HepG2 (cell line): Measurements from ENCODE around the gene TTC29. TPM values are rescaled to one million over a fixed set of nuclear protein-coding genes. Genes with fewer than 3 reads are reported as not detected.

ENCODE experiments used
- ATAC-seq: fragments of 200-7000 bp; cut with Tn5 transposase; 3 replicates; pipeline ENCODE4 v1.9.1; 2020; ENCODE audit warnings: mild to moderate bottlenecking, moderate library complexity
- BruUV-seq: library from RNA; stranded (reverse); fragments of 400-500 nt; replicated peaks from 2 replicates; lab custom pipeline; 2021; lab: Mats Ljungman, UMichigan
- CTCF ChIA-PET: fragments of 300-600 bp; formaldehyde crosslinking; extraction: SDS; loops from one replicate; lab custom pipeline; 2021; ENCODE audit warnings: low total read pairs, inconsistent platforms, low intra/inter-chr PET ratio; lab: Yijun Ruan, JAX
- POLR2A ChIA-PET: fragments of 350-600 bp; sonication (Branson Sonifier 250); formaldehyde crosslinking; loops from one replicate; lab custom pipeline; 2020; ENCODE audit warnings: antibody characterized with exemption, inconsistent platforms; lab: Yijun Ruan, JAX
- DNase-seq: peaks from one replicate; pipeline ENCODE4 v3.0.0-alpha.2; 2015; ENCODE audit warnings: low spot score
- FAIRE-seq: peaks from 3 replicates; lab custom pipeline; 2011; peaks lifted over from hg19 to GRCh38; lab: Jason Lieb, UNC
- H2AFZ ChIP-seq: one replicate; pipeline ENCODE4 v1.6.1; 2011; ENCODE audit warnings: low read length, inconsistent platforms
- H3K27ac ChIP-seq: fragments of 300-600 bp; 3 replicates; pipeline ENCODE4 v1.8.0; 2011; ENCODE audit warnings: mixed run types, mild to moderate bottlenecking, mixed read lengths, low read length, inconsistent platforms; ENCODE audit not compliant: insufficient read depth; ENCODE audit errors: extremely low read length
- H3K27me3 ChIP-seq, 2 experiments: fragments of 200-600 bp in 1 of 2; 2 replicates in 1 of 2; 3 replicates in 1 of 2; pipeline versions ENCODE4 v1.6.0 to v1.8.0; 2011; ENCODE audit warnings: low read length in 2 of 2, mild to moderate bottlenecking in 2 of 2, moderate library complexity in 2 of 2, inconsistent platforms in 1 of 2; ENCODE audit not compliant: insufficient read depth in 2 of 2, control insufficient read depth in 1 of 2
- H3K36me3 ChIP-seq, 2 experiments: fragments of 200-600 bp in 1 of 2; replicated peaks in 1 of 2; 2 replicates in 1 of 2; 3 replicates in 1 of 2; pipeline versions ENCODE4 v1.5.1 to v1.8.0; 2011; ENCODE audit warnings: low read length in 2 of 2, inconsistent platforms in 1 of 2; ENCODE audit not compliant: insufficient read depth in 2 of 2, control insufficient read depth in 1 of 2
- H3K4me1 ChIP-seq: 2 replicates; pipeline ENCODE4 v1.5.1; 2012; ENCODE audit warnings: low read length, inconsistent platforms; ENCODE audit not compliant: insufficient read depth
- H3K4me2 ChIP-seq: 2 replicates; pipeline ENCODE4 v1.6.0; 2011; ENCODE audit warnings: low read depth, low read length, inconsistent platforms
- H3K4me3 ChIP-seq, 3 experiments: fragments of 200-600 bp in 1 of 3; sonication (generic), shearing (Covaris generic) in 1 of 3; replicated peaks in 1 of 3; 2 replicates each; pipeline ENCODE4 v1.5.1; 2011 to 2016; ENCODE audit warnings: low read length in 3 of 3, inconsistent platforms in 2 of 3, low read depth in 2 of 3, mild to moderate bottlenecking in 2 of 3, control low read depth in 1 of 3, mixed read lengths in 1 of 3; ENCODE audit not compliant: insufficient read depth in 1 of 3
- H3K79me2 ChIP-seq: one replicate; pipeline ENCODE4 v1.6.1; 2011; ENCODE audit warnings: low read length, inconsistent platforms; ENCODE audit not compliant: insufficient read depth
- H3K9ac ChIP-seq: 2 replicates; pipeline ENCODE4 v1.6.0; 2011; ENCODE audit warnings: mild to moderate bottlenecking, low read depth, low read length, inconsistent platforms; ENCODE audit not compliant: insufficient read depth
- H3K9me3 ChIP-seq: 2 replicates; pipeline ENCODE4 v1.5.1; 2012; ENCODE audit warnings: mild to moderate bottlenecking, low read length
- H4K20me1 ChIP-seq: 2 replicates; pipeline ENCODE4 v1.6.0; 2011; ENCODE audit warnings: inconsistent platforms, mild to moderate bottlenecking, low read length, moderate library complexity; ENCODE audit not compliant: insufficient read depth
- GATAD2A ChIP-seq: IDR thresholded peaks from 2 replicates; pipeline ENCODE4 v1.6.1; 2016
- HES4 ChIP-seq: sonication (generic); formaldehyde crosslinking; IDR thresholded peaks from 2 replicates; pipeline ENCODE4 v1.9.0; 2021; ENCODE audit warnings: mild to moderate bottlenecking, missing genetic modification reagents, borderline replicate concordance
- KDM2A ChIP-seq: sonication (generic); formaldehyde crosslinking; IDR thresholded peaks from 2 replicates; pipeline ENCODE4 v1.4.0; 2020; ENCODE audit warnings: low read depth, missing genetic modification reagents, borderline replicate concordance
- KDM6A ChIP-seq: IDR thresholded peaks from 2 replicates; pipeline ENCODE4 v1.6.1; 2016; ENCODE audit warnings: low read depth
- NFIB ChIP-seq: sonication (generic); formaldehyde crosslinking; IDR thresholded peaks from 2 replicates; pipeline ENCODE4 v1.9.0; 2021; ENCODE audit warnings: missing genetic modification reagents, mild to moderate bottlenecking, borderline replicate concordance
- PITX1 ChIP-seq: sonication (generic); formaldehyde crosslinking; IDR thresholded peaks from 2 replicates; pipeline ENCODE4 v1.5.1; 2020; ENCODE audit warnings: mild to moderate bottlenecking, missing genetic modification reagents
- RFXAP ChIP-seq: sonication (generic); formaldehyde crosslinking; IDR thresholded peaks from 2 replicates; pipeline ENCODE4 v1.4.0; 2020; ENCODE audit warnings: missing genetic modification reagents, borderline replicate concordance
- SRSF1 ChIP-seq: fragments of 200-400 bp; formaldehyde crosslinking; optimal IDR thresholded peaks from 2 replicates; pipeline ENCODE3; 2017; ENCODE audit warnings: mild to moderate bottlenecking, low read depth, low read length, moderate library complexity
- TCF7 ChIP-seq: sonication (generic); IDR thresholded peaks from 2 replicates; pipeline ENCODE4 v1.6.1; 2016; ENCODE audit warnings: antibody characterized with exemption, low read depth
- U2AF1 ChIP-seq: fragments of 200-400 bp; formaldehyde crosslinking; optimal IDR thresholded peaks from 2 replicates; pipeline ENCODE3; 2017; ENCODE audit warnings: mild to moderate bottlenecking, low read depth, low read length
- ZFP36L2 ChIP-seq: sonication (generic); formaldehyde crosslinking; IDR thresholded peaks from 2 replicates; pipeline ENCODE4 v1.4.0; 2020; ENCODE audit warnings: missing genetic modification reagents
- ZNF251 ChIP-seq: sonication (generic); formaldehyde crosslinking; IDR thresholded peaks from 2 replicates; pipeline ENCODE4 v1.9.0; 2021; ENCODE audit warnings: mild to moderate bottlenecking, missing genetic modification reagents
- ZNF326 ChIP-seq: sonication (generic); formaldehyde crosslinking; IDR thresholded peaks from 2 replicates; pipeline ENCODE4 v1.4.0; 2020; ENCODE audit warnings: missing genetic modification reagents, borderline replicate concordance
- ZNF446 ChIP-seq: sonication (generic); formaldehyde crosslinking; IDR thresholded peaks from 2 replicates; pipeline ENCODE4 v1.5.0; 2020; ENCODE audit warnings: mild to moderate bottlenecking, missing genetic modification reagents
- ZNF550 ChIP-seq: sonication (generic); formaldehyde crosslinking; IDR thresholded peaks from 2 replicates; pipeline ENCODE4 v1.4.0; 2020; ENCODE audit warnings: mild to moderate bottlenecking, missing genetic modification reagents, borderline replicate concordance
- ZSCAN29 ChIP-seq: sonication (generic); formaldehyde crosslinking; conservative IDR thresholded peaks from 2 replicates; pipeline ENCODE4 v1.4.0; 2020; ENCODE audit warnings: mild to moderate bottlenecking, missing genetic modification reagents
- ZSCAN30 ChIP-seq: sonication (generic); formaldehyde crosslinking; IDR thresholded peaks from 2 replicates; pipeline ENCODE4 v1.5.0; 2020; ENCODE audit warnings: mild to moderate bottlenecking, missing genetic modification reagents
- WGBS: methylation state at CpG from one replicate; pipeline ENCODE4 v1.1.6; 2017; ENCODE audit warnings: low lambda C conversion rate; 5-methylcytosine and 5-hydroxymethylcytosine counted together
- in situ Hi-C: cut with HindIII; loops from 2 replicates; pipeline ENCODE4 v1.10.0; 2017; ENCODE audit warnings: low pct_unique_long_range_greater_than_20kb; ENCODE audit not compliant: extremely low pct_ligation_motif_present
- intact Hi-C: fragments of 100-400 bp; cut with micrococcal nuclease; formaldehyde crosslinking; loops from one replicate; pipeline ENCODE4 v1.10.0; 2022; ENCODE audit not compliant: unreplicated experiment
- polyA plus RNA-seq, 8 experiments: library from polyadenylated mRNA; depleted of rRNA in 3 of 8; stranded (reverse) in 7 of 8; unstranded in 1 of 8; fragments of >200 nt; fragmentation: Illumina TruSeq in 4 of 8; extraction: Trizol in 4 of 8; gene quantifications; 2 replicates each; pipeline versions ENCODE4 v1.2.1 to v1.2.3, GENCODE V29; 2011 to 2016; ENCODE audit warnings: low read depth in 4 of 8, missing spikeins in 1 of 8, mixed read lengths in 1 of 8; ENCODE audit not compliant: insufficient read depth in 1 of 8
- total RNA-seq, 5 experiments: library from RNA; depleted of rRNA; stranded (reverse); fragments of >200 nt; fragmentation: Illumina TruSeq; extraction: Trizol; gene quantifications; 2 replicates each; pipeline ENCODE4 v1.2.3, GENCODE V29; 2016; ENCODE audit warnings: low read depth in 1 of 5
- TF ChIP-seq, protein P1 (sequence below): sonication (generic); formaldehyde crosslinking; IDR thresholded peaks from 2 replicates; pipeline ENCODE4 v1.4.0; 2020; ENCODE audit warnings: missing genetic modification reagents
- TF ChIP-seq, protein P2 (sequence below): sonication (generic); formaldehyde crosslinking; IDR thresholded peaks from 2 replicates; pipeline ENCODE4 v1.8.1; 2023; ENCODE audit warnings: mild to moderate bottlenecking, inconsistent platforms, moderate library complexity, missing genetic modification reagents, borderline replicate concordance

Gene TTC29
- total and polyA plus RNA-seq, 2 of the 13 experiments (the other 11 are each of a cell fraction or from before 2014, with no cell fraction given) = not detected

DNA sequence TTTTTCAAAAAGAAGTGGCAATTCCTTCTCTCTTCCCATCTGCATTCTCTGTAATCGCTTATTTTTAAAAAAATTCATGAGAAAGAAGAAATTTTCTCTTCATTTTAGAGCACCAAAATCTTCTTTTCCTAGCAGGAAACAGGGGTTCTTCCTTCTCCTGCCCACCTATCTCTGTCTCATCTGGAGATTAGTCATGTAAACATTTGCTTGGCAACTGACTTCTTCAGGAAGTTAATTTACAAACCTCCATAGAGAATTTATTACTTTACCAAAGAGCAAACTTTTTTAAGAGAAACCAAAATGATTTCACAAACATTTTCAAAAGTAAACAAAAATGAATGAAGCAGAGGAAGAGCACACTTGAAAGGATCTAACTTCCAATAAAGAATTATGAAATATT lies 13.5 kb downstream of the TTC29 start:
- H3K4me2 ChIP-seq = no peak overlapping the region
- WGBS = 2% methylated on average over 1 of the region's 1 CpG

More for the DNA sequence above, 13.5 kb downstream of the TTC29 start:
- Histone ChIP-seq H3K79me2 (no peaks in the 10 kb centered on the region), H3K4me3 (no peak overlapping the region), H3K9ac (no peak overlapping the region), H3K4me1 (no peaks in the 10 kb centered on the region), H2AFZ (no peak overlapping the region), H3K27ac (no peak overlapping the region)
- ATAC-seq = no peak
- intact Hi-C loops = no loop called here
- no peak for FAIRE-seq
- BruUV-seq = no TSS peak
- POLR2A ChIA-PET = no interaction called here
- CTCF ChIA-PET = no interaction called here
- TF ChIP-seq, protein P1, sequence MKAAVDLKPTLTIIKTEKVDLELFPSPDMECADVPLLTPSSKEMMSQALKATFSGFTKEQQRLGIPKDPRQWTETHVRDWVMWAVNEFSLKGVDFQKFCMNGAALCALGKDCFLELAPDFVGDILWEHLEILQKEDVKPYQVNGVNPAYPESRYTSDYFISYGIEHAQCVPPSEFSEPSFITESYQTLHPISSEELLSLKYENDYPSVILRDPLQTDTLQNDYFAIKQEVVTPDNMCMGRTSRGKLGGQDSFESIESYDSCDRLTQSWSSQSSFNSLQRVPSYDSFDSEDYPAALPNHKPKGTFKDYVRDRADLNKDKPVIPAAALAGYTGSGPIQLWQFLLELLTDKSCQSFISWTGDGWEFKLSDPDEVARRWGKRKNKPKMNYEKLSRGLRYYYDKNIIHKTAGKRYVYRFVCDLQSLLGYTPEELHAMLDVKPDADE (CRISPR knock-in tag) = no peak
- no peak for TF ChIP-seq RFXAP (CRISPR knock-in tag)
- TF ChIP-seq NFIB (CRISPR knock-in tag) = no peak
- no peak for TF ChIP-seq KDM2A (CRISPR knock-in tag)
- no peak for TF ChIP-seq ZNF550
- TF ChIP-seq, protein P2, sequence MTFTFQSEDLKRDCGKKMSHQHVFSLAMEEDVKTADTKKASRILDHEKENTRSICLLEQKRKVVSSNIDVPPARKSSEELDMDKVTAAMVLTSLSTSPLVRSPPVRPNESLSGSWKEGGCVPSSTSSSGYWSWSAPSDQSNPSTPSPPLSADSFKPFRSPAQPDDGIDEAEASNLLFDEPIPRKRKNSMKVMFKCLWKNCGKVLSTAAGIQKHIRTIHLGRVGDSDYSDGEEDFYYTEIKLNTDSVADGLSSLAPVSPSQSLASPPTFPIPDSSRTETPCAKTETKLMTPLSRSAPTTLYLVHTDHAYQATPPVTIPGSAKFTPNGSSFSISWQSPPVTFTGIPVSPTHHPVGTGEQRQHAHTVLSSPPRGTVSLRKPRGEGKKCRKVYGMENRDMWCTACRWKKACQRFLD (CRISPR knock-in tag) = no peak
- no peak for TF ChIP-seq GATAD2A
- TF ChIP-seq ZSCAN29 (CRISPR knock-in tag) = no peak
- TF ChIP-seq PITX1 (CRISPR knock-in tag) = no peak
- TF ChIP-seq TCF7 = no peak
- no peak for TF ChIP-seq ZNF446 (CRISPR knock-in tag)
- no peak for TF ChIP-seq ZNF251 (CRISPR knock-in tag)
- no peak for TF ChIP-seq KDM6A (CRISPR knock-in tag)
- no peak for TF ChIP-seq U2AF1
- no peak for TF ChIP-seq ZFP36L2 (CRISPR knock-in tag)
- TF ChIP-seq ZSCAN30 (CRISPR knock-in tag) = no peak
- TF ChIP-seq ZNF326 = no peak
- TF ChIP-seq HES4 (CRISPR knock-in tag) = no peak
- no peak for TF ChIP-seq SRSF1
- TF ChIP-seq, all 625 proteins: peak for 0
- no peaks in the 10 kb centered on the region for H3K36me3 ChIP-seq
- in situ Hi-C loops = no loop called here
- DNase-seq = no peak
- H3K9me3 ChIP-seq = no peaks in the 10 kb centered on the region
- H4K20me1 ChIP-seq = no peaks in the 10 kb centered on the region
- H3K27me3 ChIP-seq = no peaks in the 10 kb centered on the region
